OCI-LY7 (cell line): ENCODE data around the gene RCCD1. TPM values are rescaled to one million over a fixed set of nuclear protein-coding genes. Genes with fewer than 3 reads are reported as not detected.

Experiments used
- BruUV-seq: library from RNA; stranded (reverse); fragments of 400-500 nt; replicated peaks from 2 replicates; lab custom pipeline; 2021; lab: Mats Ljungman, UMichigan
- CTCF ChIA-PET: fragments of 300-600 bp; sonication (Branson Sonifier 250); formaldehyde crosslinking; loops from one replicate; lab custom pipeline; 2022; ENCODE audit warnings: antibody characterized with exemption; ENCODE audit not compliant: unreplicated experiment; lab: Charles Lee
- POLR2A ChIA-PET: fragments of 300-600 bp; sonication (Branson Sonifier 250); formaldehyde crosslinking; loops from one replicate; lab custom pipeline; 2022; ENCODE audit warnings: antibody characterized with exemption; lab: Charles Lee
- DNase-seq: peaks from one replicate; pipeline ENCODE4 v3.0.0-alpha.2; 2015; ENCODE audit warnings: low spot score
- H2AFZ ChIP-seq: fragments of 200-600 bp; sonication (generic), shearing (Covaris generic); 2 replicates; pipeline ENCODE4 v1.6.1; 2014; ENCODE audit warnings: mild to moderate bottlenecking, antibody characterized with exemption, low read length, moderate library complexity
- H3K27ac ChIP-seq: fragments of 200-600 bp; sonication (generic); 2 replicates; pipeline ENCODE4 v1.5.1; 2014; ENCODE audit warnings: mixed run types, low read depth, mild to moderate bottlenecking, moderate library complexity, low read length, inconsistent platforms; ENCODE audit not compliant: poor library complexity, severe bottlenecking
- H3K36me3 ChIP-seq: fragments of 200-600 bp; sonication (generic); 2 replicates; pipeline ENCODE4 v1.6.1; 2014; ENCODE audit warnings: mild to moderate bottlenecking, antibody characterized with exemption, low read length, moderate library complexity, mixed read lengths; ENCODE audit not compliant: insufficient read depth
- H3K4me1 ChIP-seq: fragments of 200-600 bp; sonication (generic); 2 replicates; pipeline ENCODE4 v1.5.1; 2014; ENCODE audit warnings: mild to moderate bottlenecking, low read length; ENCODE audit not compliant: insufficient read depth, poor library complexity, severe bottlenecking
- H3K4me2 ChIP-seq: fragments of 200-600 bp; sonication (generic); 2 replicates; pipeline ENCODE4 v1.6.1; 2014; ENCODE audit warnings: mild to moderate bottlenecking, low read length
- H3K4me3 ChIP-seq: fragments of 200-600 bp; sonication (generic); 2 replicates; pipeline ENCODE4 v1.5.1; 2014; ENCODE audit warnings: mild to moderate bottlenecking, low read depth, low read length; ENCODE audit not compliant: poor library complexity, severe bottlenecking
- H3K79me2 ChIP-seq: fragments of 200-600 bp; sonication (generic); 2 replicates; pipeline ENCODE4 v1.6.1; 2016; ENCODE audit warnings: low read depth, mild to moderate bottlenecking, low read length, moderate library complexity, mixed read lengths; ENCODE audit not compliant: insufficient read depth
- H3K9me2 ChIP-seq: fragments of 200-600 bp; sonication (generic); 2 replicates; pipeline ENCODE4 v1.6.1; 2016; ENCODE audit warnings: mild to moderate bottlenecking, low read length, mixed read lengths; ENCODE audit not compliant: insufficient read depth
- H3K9me3 ChIP-seq: fragments of 200-600 bp; sonication (generic); 2 replicates; pipeline ENCODE4 v1.6.1; 2014; ENCODE audit warnings: mild to moderate bottlenecking, mixed run types, low read length, mixed read lengths
- H4K20me1 ChIP-seq: fragments of 200-600 bp; sonication (generic); 2 replicates; pipeline ENCODE4 v1.6.1; 2014; ENCODE audit warnings: mild to moderate bottlenecking, antibody characterized with exemption, low read length, moderate library complexity, mixed read lengths; ENCODE audit not compliant: insufficient read depth
- CTCF ChIP-seq: fragments of 200-600 bp; sonication (generic); conservative IDR thresholded peaks from 2 replicates; pipeline ENCODE4 v1.5.1; 2014; ENCODE audit warnings: mild to moderate bottlenecking, antibody characterized with exemption, low read length, moderate library complexity, mixed read lengths
- EZH2phosphoT487 ChIP-seq: fragments of 200-600 bp; sonication (generic); IDR thresholded peaks from 2 replicates; pipeline ENCODE4 v1.6.1; 2018; ENCODE audit warnings: low read depth, borderline replicate concordance, mild to moderate bottlenecking, mixed run types, antibody characterized with exemption, low read length, moderate library complexity, mixed read lengths
- intact Hi-C: fragments of 100-400 bp; cut with micrococcal nuclease; formaldehyde crosslinking; loops from one replicate; pipeline ENCODE4 v1.10.0; 2022; ENCODE audit not compliant: unreplicated experiment
- total RNA-seq, 2 experiments: library from RNA; depleted of rRNA in 1 of 2; stranded (reverse); fragments of >200 nt in 1 of 2; shearing (Covaris generic) in 1 of 2; gene quantifications; 2 replicates each; pipeline ENCODE4 v1.2.3, GENCODE V29; 2014 to 2022

The RCCD1 gene
- total RNA-seq, 2 experiments from 2014 or later = 77.7 to 84.5 TPM

- CTCF ChIA-PET = no interaction called here
- Histone ChIP-seq H4K20me1 (no peaks in the 10 kb centered on the region; the same call in 1 of the 2 replicates), H3K4me1 (no peaks in the 10 kb centered on the region), H2AFZ (no peak overlapping the region), H3K79me2 (no peaks in the 10 kb centered on the region), H3K36me3 (peaks cover 95% of the 10 kb centered on the region), H3K9me2 (no peaks in the 10 kb centered on the region), H3K27ac (no peak overlapping the region), H3K9me3 (no peaks in the 10 kb centered on the region), H3K4me2 (no peak overlapping the region), H3K4me3 (no peak overlapping the region)
- intact Hi-C loops = no loop called here
- TF ChIP-seq CTCF (no peak), EZH2phosphoT487 (no peak)
- POLR2A ChIA-PET = interaction anchor here (0.9 to 1.5 kb wide), 2 partner anchors 12 to 19 kb away, joined by 3 to 4 read pairs; no protein-coding TSS in a partner anchor
- no peak for DNase-seq
- no TSS peak for BruUV-seq
These were observed 12.5 kb downstream of the RCCD1 start for GRCh38 chr15:90967206-90967605.

GRCh38 chr15:90968434-90968833, 13.8 kb downstream of the RCCD1 start:
- POLR2A ChIA-PET = interaction anchor here (0.9 to 1.4 kb wide), 2 partner anchors 9 to 12 kb away, joined by 5 to 7 read pairs; no protein-coding TSS in a partner anchor
- intact Hi-C loops = no loop called here

More at GRCh38 chr15:90968434-90968833, 13.8 kb downstream of the RCCD1 start:
- Histone ChIP-seq H3K9me3 (no peaks in the 10 kb centered on the region), H3K4me1 (no peaks in the 10 kb centered on the region), H3K9me2 (no peaks in the 10 kb centered on the region), H3K79me2 (no peaks in the 10 kb centered on the region), H2AFZ (no peak overlapping the region), H3K4me3 (no peak overlapping the region), H3K27ac (no peak overlapping the region), H4K20me1 (no peaks in the 10 kb centered on the region; the same call in 1 of the 2 replicates), H3K36me3 (peaks cover 94% of the 10 kb centered on the region), H3K4me2 (no peak overlapping the region)
- CTCF ChIA-PET = no interaction called here
- no peak for DNase-seq
- no peak for TF ChIP-seq CTCF
- no peak for TF ChIP-seq EZH2phosphoT487
- BruUV-seq = no TSS peak
